ENCODE results near the gene CHCHD3.
"Not testable (repeated sequence)": the region's sequence is repeated elsewhere in the genome, so short reads cannot be mapped to it uniquely, and the experiment has no call there.

The CHCHD3 gene

GRCh38 chr7:132895231-132895630 is 186.7 kb downstream of the CHCHD3 start:
- DNase-seq, result no peak

- no peak for DNase-seq
Measured at GRCh38 chr7:132893560-132893959, 188.3 kb downstream of the CHCHD3 start.

- not testable (repeated sequence) for DNase-seq
Measured at GRCh38 chr7:132892744-132893143, 189.1 kb downstream of the CHCHD3 start.

GRCh38 chr7:132891554-132891953 is 190.3 kb downstream of the CHCHD3 start:
- no peak for DNase-seq

GRCh38 chr7:132882714-132883428 is 199.0 kb downstream of the CHCHD3 start:
- peak; percentile 67 for DNase-seq

GRCh38 chr7:132881317-132881716 is 200.6 kb downstream of the CHCHD3 start:
- peak; percentile 15 for DNase-seq

- no peak for DNase-seq
Measured at GRCh38 chr7:132879579-132879978, 202.3 kb downstream of the CHCHD3 start.

GRCh38 chr7:132878204-132878919 is 203.5 kb downstream of the CHCHD3 start:
- no peak for DNase-seq

GRCh38 chr7:132877573-132877972 is 204.3 kb downstream of the CHCHD3 start:
- no peak for DNase-seq

- DNase-seq, result no peak
Measured at GRCh38 chr7:132876576-132876975, 205.3 kb downstream of the CHCHD3 start.

GRCh38 chr7:132872034-132872433 is 209.9 kb downstream of the CHCHD3 start:
- DNase-seq, result no peak

GRCh38 chr7:132871419-132871818 is 210.5 kb downstream of the CHCHD3 start:
- DNase-seq, result no peak

- no peak for DNase-seq
Measured at GRCh38 chr7:132869166-132869861, 212.6 kb downstream of the CHCHD3 start.

- no peak for DNase-seq
Measured at GRCh38 chr7:132866551-132866950, 215.3 kb downstream of the CHCHD3 start.

- DNase-seq, result no peak
Measured at GRCh38 chr7:132866144-132866531, 215.8 kb downstream of the CHCHD3 start.

GRCh38 chr7:132865366-132866143 is 216.3 kb downstream of the CHCHD3 start:
- peak; percentile 12 for DNase-seq

- DNase-seq, result no peak
Measured at GRCh38 chr7:132861940-132862554, 219.8 kb downstream of the CHCHD3 start.

- DNase-seq, result no peak
Measured at GRCh38 chr7:132861424-132861823, 220.5 kb downstream of the CHCHD3 start.

- DNase-seq, result no peak
Measured at GRCh38 chr7:132859199-132859598, 222.7 kb downstream of the CHCHD3 start.

- no peak for DNase-seq
Measured at GRCh38 chr7:132858760-132859159, 223.1 kb downstream of the CHCHD3 start.

GRCh38 chr7:132858251-132858650 is 223.6 kb downstream of the CHCHD3 start:
- no peak for DNase-seq

- DNase-seq, result no peak
Measured at GRCh38 chr7:132857703-132858102, 224.2 kb downstream of the CHCHD3 start.

- DNase-seq, result no peak
Measured at GRCh38 chr7:132857031-132857430, 224.9 kb downstream of the CHCHD3 start.
